K562 (cell line): ENCODE results near the gene NR1H2. TPM values are rescaled to one million over a fixed set of nuclear protein-coding genes. Genes with fewer than 3 reads are reported as not detected.
A peak's percentile ranks its signal among the peaks of the same experiment; 100 is the strongest.

Experiments
- ARID2 ChIP-seq: fragments of 450-650 bp; IDR thresholded peaks from 2 replicates; pipeline ENCODE4 v1.6.1; 2017; ENCODE audit warnings: antibody characterized with exemption, mild to moderate bottlenecking
- ATF1 ChIP-seq, 2 experiments: fragments of 450-650 bp in 1 of 2; IDR thresholded peaks; 2 replicates each; pipeline ENCODE4 v1.6.1; 2016; ENCODE audit warnings: missing compliant biosample characterization in 1 of 2, missing genetic modification characterization in 1 of 2
- BCLAF1 ChIP-seq, 2 experiments: fragments of 450-650 bp in 1 of 2; IDR thresholded peaks; 2 replicates each; pipeline ENCODE4 v1.6.1; 2011 to 2017; ENCODE audit warnings: low read depth in 2 of 2, antibody characterized with exemption in 1 of 2, borderline replicate concordance in 1 of 2, low read length in 1 of 2, mild to moderate bottlenecking in 1 of 2, mixed read lengths in 1 of 2; ENCODE audit not compliant: control insufficient read depth in 1 of 2
- CTCF ChIP-seq, 3 experiments: IDR thresholded peaks in 2 of 3; conservative IDR thresholded peaks in 1 of 3; 2 replicates each; pipeline ENCODE4 v1.5.1; 2011 to 2012; ENCODE audit warnings: low read length in 3 of 3, mild to moderate bottlenecking in 3 of 3, control low read depth in 2 of 3, improper control_type of control experiment in 1 of 3, inconsistent platforms in 1 of 3, low read depth in 1 of 3, mixed read lengths in 1 of 3, moderate library complexity in 1 of 3; ENCODE audit not compliant: insufficient read depth in 2 of 3
- GABPB2 ChIP-seq: fragments of 250-450 bp; sonication (Bioruptor Pico); conservative IDR thresholded peaks from 2 replicates; pipeline ENCODE4 v1.5.1; 2021; ENCODE audit warnings: mild to moderate bottlenecking
- NFXL1 ChIP-seq: fragments of 450-650 bp; formaldehyde crosslinking; IDR thresholded peaks from 2 replicates; pipeline ENCODE4 v1.4.0; 2021; ENCODE audit warnings: mild to moderate bottlenecking
- NR0B1 ChIP-seq: fragments of 450-650 bp; IDR thresholded peaks from one replicate; pipeline ENCODE4 v1.6.1; 2018; ENCODE audit warnings: mild to moderate bottlenecking, moderate library complexity; ENCODE audit not compliant: partially characterized antibody
- SMARCE1 ChIP-seq: fragments of 450-650 bp; IDR thresholded peaks from 2 replicates; pipeline ENCODE4 v1.7.1; 2016; ENCODE audit warnings: mild to moderate bottlenecking
- ZNF184 ChIP-seq: sonication (generic); formaldehyde crosslinking; IDR thresholded peaks from 2 replicates; pipeline ENCODE4 v1.5.0; 2020; ENCODE audit warnings: missing genetic modification reagents
- ZNF311 ChIP-seq: fragments of 250-450 bp; sonication (Bioruptor Pico); IDR thresholded peaks from 2 replicates; pipeline ENCODE4 v1.4.0; 2020; ENCODE audit warnings: mild to moderate bottlenecking, moderate library complexity
- ZNF318 ChIP-seq, 2 experiments: fragments of 450-650 bp; IDR thresholded peaks; 2 replicates each; pipeline ENCODE4 v1.6.1; 2016; ENCODE audit warnings: mild to moderate bottlenecking in 2 of 2, borderline replicate concordance in 1 of 2, low read depth in 1 of 2, moderate library complexity in 1 of 2
- polyA plus RNA-seq, 8 experiments: library from polyadenylated mRNA; depleted of rRNA in 4 of 8; stranded (reverse) in 5 of 8; unstranded in 3 of 8; fragments of >200 nt; fragmentation: Nextera tagmentation in 2 of 8; fragmentation: Illumina TruSeq in 1 of 8; extraction: Ambion mirVana in 2 of 8; extraction: Trizol in 1 of 8; gene quantifications; 2 replicates each; pipeline versions ENCODE4 v1.2.1 to v1.2.3, GENCODE V29; 2011 to 2014; ENCODE audit warnings: inconsistent platforms in 1 of 8, missing spikeins in 1 of 8
- total RNA-seq, 7 experiments: library from RNA; depleted of rRNA in 6 of 7; stranded (reverse); fragments of >200 nt in 6 of 7; fragmentation: Illumina TruSeq in 2 of 7; extraction: Trizol in 2 of 7; gene quantifications; 2 replicates each; pipeline versions ENCODE4 v1.2.1 to v1.2.3, GENCODE V29; 2011 to 2021; ENCODE audit warnings: low replicate concordance in 1 of 7

NR1H2 gene
- total and polyA plus RNA-seq, 9 of the 15 experiments (the other 6 are each of a cell fraction or from before 2014, with no cell fraction given), result 0.11 to 73.8 (median 24.0) TPM

- TF ChIP-seq BCLAF1 (IDR thresholded peaks at IDR 0.05; ENCODE audit: borderline replicate concordance in 1 of 2, control insufficient read depth in 1 of 2, low read depth in 2 of 2, low read length in 1 of 2) (no peak), ARID2 (peak; percentile 35; the same call in 1 of the 2 replicates), ZNF184 (CRISPR knock-in tag) (no peak), SMARCE1 (no peak), ATF1 (CRISPR knock-in tag; IDR thresholded peaks at IDR 0.05) (no peak), ATF1 (tag; IDR thresholded peaks at IDR 0.05) (no peak; the same call in none of the 2 replicates), NFXL1 (CRISPR knock-in tag) (no peak), NR0B1 (no peak), GABPB2 (CRISPR knock-in tag) (no peak), CTCF (IDR thresholded peaks at IDR 0.05 in 2 of 3, conservative IDR thresholded peaks at IDR 0.05 in 1 of 3; ENCODE audit: insufficient read depth in 2 of 3, low read depth in 1 of 3, low read length in 3 of 3) (peak; percentile 87 to 95 (median 89)), ZNF318 (IDR thresholded peaks at IDR 0.05; ENCODE audit: borderline replicate concordance in 1 of 2, low read depth in 1 of 2) (no peak), ZNF311 (no peak)
These were observed 38.8 kb downstream of the NR1H2 start (continued) for GRCh38 chr19:50414864-50415660.
